GM18951 (cell line): Measurements from ENCODE around the gene CKB.

Experiments used
- POLR2A ChIP-seq: IDR thresholded peaks from 4 replicates; pipeline ENCODE4 v1.6.1; 2011; ENCODE audit warnings: mild to moderate bottlenecking; ENCODE audit not compliant: insufficient read length, insufficient read depth; ENCODE audit errors: extremely low read depth
- in situ Hi-C: fragments of 300-500 bp; cut with MboI; formaldehyde crosslinking; loops from one replicate; pipeline ENCODE4 v1.12.0; 2022; ENCODE audit warnings: low sequenced_read_pairs, mixed read lengths, inconsistent platforms; ENCODE audit not compliant: unreplicated experiment

The CKB gene

DNA sequence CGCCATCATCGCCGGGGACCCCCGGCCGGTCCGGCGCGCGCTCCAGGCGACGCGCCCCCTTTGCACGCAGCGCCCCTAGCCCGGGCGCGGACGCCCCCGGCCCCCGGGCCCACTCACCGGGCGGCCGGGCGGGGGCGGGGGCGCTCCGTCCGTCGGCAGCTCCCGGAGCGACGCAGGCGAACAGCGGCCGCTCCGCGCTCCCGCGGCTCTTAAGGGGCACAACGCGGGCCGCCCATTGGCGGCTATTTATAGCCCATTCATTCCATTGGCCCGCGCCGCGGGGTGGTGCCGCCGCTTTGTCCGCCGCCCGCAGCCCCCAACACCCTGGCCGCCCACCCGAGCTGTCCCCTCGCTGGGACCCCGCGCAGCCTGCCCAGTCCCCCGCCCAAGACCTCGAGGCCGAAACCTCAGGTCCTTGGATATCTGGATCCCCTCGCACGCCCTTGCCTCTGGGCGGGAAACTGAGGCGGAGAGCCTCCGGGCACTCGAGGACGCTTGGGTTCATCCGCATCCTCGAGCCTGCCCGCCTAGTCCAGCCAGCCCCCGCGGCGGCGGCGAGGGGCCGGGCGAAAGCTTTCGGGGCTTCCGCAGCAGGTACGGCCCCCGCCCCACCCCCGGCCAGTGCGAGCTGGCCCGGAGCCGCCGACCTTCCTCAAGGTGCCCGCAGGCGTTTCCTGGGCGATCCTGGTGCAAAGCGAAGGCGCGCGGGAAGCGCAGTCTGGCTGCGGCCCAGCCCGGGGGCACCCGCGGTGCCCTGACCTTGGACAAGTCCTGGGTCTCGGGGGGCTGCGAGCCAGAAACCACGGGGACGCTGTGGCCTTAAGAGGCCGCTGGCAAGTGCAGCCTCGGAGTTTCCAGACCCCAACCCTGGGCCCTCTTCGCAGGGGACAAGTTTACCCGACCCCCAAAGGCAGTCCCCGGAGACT, at the start of gene CKB:
CKB (minus strand) TSS at position 182 of the 926 bp plus-strand sequence. CDS start 337 bp downstream, outside the sequence.
- TF ChIP-seq POLR2A = no peak
- in situ Hi-C loops = no loop called here

DNA sequence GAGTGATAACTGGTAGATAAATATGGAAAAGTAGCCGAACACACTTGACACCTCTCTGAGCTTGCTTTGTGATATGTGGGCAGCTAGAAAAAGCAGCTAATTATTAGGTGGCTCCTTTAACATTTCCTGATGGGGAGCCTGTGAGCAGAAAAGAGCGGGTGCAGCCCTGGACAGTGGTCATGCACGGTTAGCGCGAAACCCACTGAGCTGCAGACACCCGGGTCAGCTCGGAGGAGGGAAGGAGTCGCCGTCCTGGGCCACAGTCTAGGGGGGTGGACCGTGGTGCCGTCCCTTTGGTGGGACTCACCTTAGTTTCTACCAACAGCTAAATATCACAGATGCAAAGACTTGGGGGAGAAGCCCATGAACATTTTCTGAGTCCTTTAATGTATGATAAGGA, 46.8 kb upstream of the CKB start:
- in situ Hi-C loops = no loop called here
- TF ChIP-seq POLR2A = no peak

DNA sequence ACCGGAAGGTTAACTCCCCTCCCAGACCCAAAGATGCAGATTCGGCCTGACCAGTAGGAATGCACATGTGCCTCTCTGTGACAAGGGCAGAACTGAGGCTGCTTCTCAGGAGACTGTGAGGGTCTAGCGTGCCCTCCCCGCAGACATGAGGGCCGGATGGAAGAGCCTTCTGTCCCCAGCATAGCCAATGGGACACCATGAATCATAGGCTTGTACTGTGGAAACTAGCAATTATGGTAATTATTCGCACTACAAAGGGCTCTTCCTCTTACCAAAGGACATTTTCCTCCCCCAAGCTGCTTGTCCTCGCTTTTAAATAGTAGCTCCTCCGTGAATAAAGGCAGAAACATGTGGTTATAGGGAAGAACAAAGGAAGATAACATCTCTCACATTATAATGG, 46.3 kb upstream of the CKB start:
- in situ Hi-C loops = no loop called here

DNA sequence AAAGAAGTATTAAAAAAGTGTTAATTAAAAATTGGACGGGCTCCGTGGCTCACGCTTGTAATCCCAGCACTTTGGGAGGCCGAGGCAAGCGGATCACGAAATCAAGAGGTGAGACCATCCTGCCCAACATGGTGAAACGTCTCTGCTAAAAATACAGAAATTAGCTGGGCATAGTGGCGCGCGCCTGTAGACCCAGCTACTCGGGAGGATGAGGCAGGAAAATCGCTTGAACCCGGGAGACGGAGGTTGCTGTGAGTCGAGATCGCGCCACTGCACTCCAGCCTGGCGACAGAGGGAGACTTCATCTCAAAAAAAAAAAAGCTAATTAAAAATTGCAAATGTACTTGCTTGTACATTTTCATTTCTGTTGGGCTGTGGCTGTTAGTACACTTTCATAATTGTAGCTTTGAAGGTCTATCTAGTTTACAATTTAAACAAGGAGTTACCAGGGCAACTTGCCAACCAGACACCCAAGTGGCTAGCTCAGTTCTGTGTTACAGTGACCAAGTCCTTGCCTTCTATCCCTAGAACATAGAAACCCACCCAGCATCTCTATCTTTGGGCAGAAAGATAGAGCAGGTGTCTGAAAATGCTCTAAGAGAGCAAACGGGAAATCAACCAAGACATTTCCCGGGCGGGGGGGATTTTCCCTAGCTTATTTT, 41.3 kb upstream of the CKB start:
- no peak for TF ChIP-seq POLR2A
- in situ Hi-C loops = no loop called here

More for the DNA sequence above, 46.3 kb upstream of the CKB start:
- TF ChIP-seq POLR2A = no peak

DNA sequence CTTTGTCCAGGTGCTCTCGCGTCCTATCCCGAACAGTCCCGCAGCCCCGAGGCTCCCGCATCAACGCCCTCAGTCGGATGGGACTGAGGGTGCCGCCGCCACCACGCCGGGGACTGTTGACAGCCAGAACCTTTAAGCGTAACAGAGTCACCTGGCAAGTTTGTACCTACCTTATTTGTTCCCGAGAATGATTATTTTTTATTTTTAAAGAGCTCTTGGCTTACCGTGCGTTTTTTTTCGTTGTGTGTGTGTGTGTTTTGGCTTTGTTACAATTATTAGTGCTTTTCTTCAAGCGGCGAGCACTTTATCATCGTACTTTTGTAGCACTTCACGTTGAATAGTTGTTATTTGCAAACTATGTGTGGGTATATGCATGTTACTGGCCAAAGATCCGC, 40.6 kb upstream of the CKB start:
- in situ Hi-C loops = no loop called here
- TF ChIP-seq POLR2A = no peak

DNA sequence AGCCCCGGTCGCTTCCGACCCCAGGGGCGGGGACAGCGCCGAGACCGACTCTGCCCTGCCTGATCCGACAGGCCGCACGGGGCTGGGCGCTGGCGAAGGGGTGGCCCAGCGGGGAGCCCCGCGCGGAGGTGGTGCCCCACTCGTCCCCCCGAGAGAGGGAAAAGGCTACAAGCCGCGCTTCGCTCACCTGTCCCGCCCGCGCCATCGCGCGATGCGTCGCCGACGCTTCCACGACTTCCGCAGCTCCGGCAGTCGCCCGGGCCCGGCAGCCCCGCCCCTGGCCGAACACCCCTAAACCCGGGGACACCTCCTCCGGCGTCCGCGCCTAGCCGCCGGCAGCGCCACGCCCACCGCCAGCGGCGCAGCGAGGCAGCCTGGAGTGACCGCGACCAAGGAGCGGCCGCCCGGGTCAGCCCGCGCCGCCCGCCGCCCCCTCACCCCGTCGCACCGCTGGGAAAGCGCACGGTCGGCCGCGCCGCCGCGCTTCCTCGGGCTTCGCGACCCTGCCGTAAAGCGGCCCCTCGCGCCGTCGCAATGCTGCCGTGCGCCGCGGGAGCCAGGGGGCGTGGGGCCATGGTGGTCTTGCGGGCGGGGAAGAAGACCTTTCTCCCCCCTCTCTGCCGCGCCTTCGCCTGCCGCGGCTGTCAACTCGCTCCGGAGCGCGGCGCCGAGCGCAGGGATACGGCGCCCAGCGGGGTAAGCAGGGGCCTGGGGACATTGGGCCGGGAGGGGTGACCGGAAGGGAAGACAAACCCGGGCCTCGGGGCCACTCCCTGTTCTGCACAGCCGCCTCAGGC, 40.0 kb upstream of the CKB start, which contains the start of the genes BAG5 and COA8:
BAG5 (minus strand) TSS at position 229 of the 797 bp plus-strand sequence. CDS start 1,493 bp downstream, outside the sequence.
COA8 (plus strand) TSS at position 532 of the 797 bp plus-strand sequence; CDS start at position 574, 42 bp downstream.
- in situ Hi-C loops = no loop called here
- peak; percentile 75 for TF ChIP-seq POLR2A

DNA sequence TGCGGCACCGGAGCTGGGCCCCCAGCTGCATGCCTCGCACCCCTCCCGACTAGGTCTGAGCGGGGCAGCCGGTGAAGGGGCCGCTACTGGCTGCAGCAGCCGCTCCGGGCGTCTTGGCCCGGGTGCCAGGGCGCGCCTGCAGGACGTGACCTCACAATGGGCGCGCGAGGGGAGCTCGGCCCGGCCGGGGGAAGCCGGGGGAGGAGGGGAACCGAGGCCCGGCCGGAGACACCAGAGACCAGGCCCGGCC, 39.5 kb upstream of the CKB start:
- in situ Hi-C loops = no loop called here
- no peak for TF ChIP-seq POLR2A

DNA sequence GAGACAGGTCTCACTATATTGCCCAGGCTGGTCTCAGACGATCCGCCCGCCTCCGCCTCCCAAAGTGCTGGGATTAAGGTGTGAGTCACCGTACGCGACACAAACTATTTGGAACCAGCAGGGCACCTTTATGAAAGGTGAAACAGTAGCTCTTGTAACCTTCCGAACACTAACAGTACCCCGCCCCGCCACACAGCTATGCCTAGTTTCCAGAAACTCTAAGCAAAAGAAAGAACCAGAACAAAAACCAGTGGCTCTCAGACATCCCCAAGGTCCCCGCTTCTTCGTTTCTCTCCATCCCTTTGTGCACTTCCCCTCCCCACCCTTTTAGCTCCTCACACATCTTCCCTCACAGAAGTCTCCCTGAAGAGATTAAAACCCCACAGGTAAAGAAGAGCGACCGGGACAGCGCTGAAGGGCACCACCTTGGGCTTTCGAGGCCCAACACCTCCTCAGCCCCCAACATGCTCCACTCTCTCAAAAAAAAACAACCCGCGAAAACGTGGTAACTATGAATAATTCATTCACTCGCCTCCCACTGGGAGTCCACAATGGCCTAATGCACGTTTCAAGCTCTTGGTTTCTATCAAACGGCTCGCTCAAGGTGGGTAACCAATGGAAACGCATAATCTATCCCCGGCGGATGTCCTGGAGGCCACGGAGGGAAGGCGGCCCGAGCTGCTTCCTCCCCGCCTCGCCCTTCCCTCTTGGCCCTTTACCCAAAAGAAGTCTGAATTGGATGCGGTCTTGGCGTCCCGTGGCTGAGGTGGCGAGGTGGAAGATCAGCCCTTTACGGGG, 39.0 kb upstream of the CKB start:
- TF ChIP-seq POLR2A = no peak
- in situ Hi-C loops = no loop called here

DNA sequence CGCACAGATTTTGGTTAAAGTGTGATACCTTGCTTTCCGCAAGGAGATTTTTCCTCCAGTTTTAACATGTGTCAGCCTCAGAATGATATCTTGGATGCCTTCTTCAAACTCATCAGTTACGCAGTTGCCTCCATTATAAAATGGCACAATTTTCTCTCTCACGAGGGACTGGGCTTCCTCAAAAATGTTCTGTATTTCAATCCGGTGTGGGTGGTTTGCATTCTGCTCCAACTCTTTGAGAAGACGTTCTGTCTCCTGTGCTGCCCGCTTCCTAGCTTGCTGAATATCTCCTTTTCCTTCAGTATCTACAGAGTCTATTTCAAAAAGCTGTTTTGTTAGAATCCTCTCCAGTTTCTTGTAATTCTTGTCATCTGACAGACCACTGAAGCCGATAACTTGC, 38.1 kb upstream of the CKB start:
- in situ Hi-C loops = no loop called here
- TF ChIP-seq POLR2A = no peak

DNA sequence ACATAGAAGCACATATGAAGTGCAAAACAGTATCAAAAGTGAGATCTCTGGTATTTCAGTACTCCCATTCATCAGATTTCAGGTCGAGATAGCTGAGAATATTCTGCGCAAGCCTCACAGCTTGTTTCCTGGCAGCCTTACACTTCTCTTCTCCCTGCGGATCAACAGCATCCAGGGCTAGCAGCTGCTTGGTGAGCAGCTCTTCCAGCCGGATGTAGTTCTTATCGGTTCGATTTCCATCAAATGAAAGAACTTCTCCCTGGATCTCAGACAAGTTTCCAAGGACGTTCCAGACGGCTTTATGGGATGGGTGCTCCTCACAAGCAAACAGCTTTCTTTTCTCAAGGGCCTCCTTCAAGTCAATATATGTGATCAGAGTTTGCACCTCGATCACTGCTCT, 37.1 kb upstream of the CKB start:
- no peak for TF ChIP-seq POLR2A
- in situ Hi-C loops = no loop called here

DNA sequence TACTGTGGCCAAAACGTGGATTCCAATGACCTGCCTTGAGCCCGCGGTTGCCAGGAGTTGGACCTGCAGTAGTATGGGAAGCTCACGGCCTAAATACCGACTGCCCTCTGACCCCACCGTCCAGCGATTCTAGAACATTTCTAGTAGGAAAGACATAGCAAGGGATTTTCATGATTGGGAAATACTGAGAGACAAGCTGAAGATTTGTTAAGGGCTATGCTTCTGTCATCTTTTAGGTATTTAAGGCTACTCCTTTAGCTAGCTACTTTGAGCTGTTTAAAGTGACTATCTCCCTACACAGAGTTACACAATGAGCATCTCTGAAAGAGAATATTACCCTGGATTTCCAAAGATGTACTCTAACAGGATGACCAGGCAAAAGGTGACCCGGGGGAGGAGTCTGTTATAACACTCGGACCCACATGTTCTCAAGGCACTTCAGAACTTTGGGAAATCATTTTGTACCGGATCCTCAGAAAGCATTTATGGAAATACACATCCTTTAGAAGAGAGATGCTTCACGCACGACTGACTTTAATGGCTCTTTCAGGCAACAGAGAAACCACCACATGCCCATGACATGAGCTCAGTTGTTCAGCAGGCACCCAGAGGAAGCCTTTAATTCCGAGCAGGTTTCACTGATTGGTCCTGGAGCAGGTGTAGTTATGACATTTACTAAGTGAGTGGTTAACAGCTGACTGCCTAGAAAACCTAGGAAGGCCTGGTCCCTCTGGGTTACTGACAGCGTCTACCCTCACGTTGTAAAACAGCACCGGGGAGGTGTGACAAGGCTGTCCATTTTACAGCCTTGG, 35.6 kb upstream of the CKB start:
- in situ Hi-C loops = no loop called here
- TF ChIP-seq POLR2A = no peak
